H1 (cell line): ENCODE measurements around the gene ADAMTS17. TPM values are rescaled to one million over a fixed set of nuclear protein-coding genes. Genes with fewer than 3 reads are reported as not detected.

Experiments used
- CTCF ChIA-PET: fragments of 300-600 bp; sonication (Branson Sonifier 250); formaldehyde crosslinking; loops from one replicate; lab custom pipeline; 2021; ENCODE audit not compliant: partially characterized antibody; lab: Charles Lee
- POLR2A ChIA-PET: fragments of 300-600 bp; sonication (Branson Sonifier 250); formaldehyde crosslinking; loops from one replicate; lab custom pipeline; 2021; ENCODE audit warnings: inconsistent platforms; ENCODE audit not compliant: partially characterized antibody; lab: Charles Lee
- DNase-seq, 2 experiments: peaks; one replicate each; pipeline versions ENCODE4 v3.0.0 to v3.0.0-alpha.2; 2010 to 2022; ENCODE audit warnings: low spot score in 2 of 2, low read depth in 1 of 2, mixed read lengths in 1 of 2
- FAIRE-seq: peaks from 2 replicates; lab custom pipeline; 2011; peaks lifted over from hg19 to GRCh38; lab: Jason Lieb, UNC
- H2AFZ ChIP-seq: 2 replicates; pipeline ENCODE4 v1.8.1; 2012; ENCODE audit warnings: low read length, inconsistent platforms
- H2AK5ac ChIP-seq: 2 replicates; pipeline ENCODE4 v1.6.1; 2013; ENCODE audit warnings: low read depth, low read length
- H2BK120ac ChIP-seq: replicated peaks from 2 replicates; pipeline ENCODE3; 2013; ENCODE audit warnings: low read depth, low read length, inconsistent platforms
- H2BK12ac ChIP-seq: 2 replicates; pipeline ENCODE4 v1.6.1; 2013; ENCODE audit warnings: low read depth, low read length
- H2BK15ac ChIP-seq: 2 replicates; pipeline ENCODE4 v1.6.1; 2013; ENCODE audit warnings: low read length
- H2BK20ac ChIP-seq: 2 replicates; pipeline ENCODE4 v1.6.1; 2013; ENCODE audit warnings: low read length
- H2BK5ac ChIP-seq: 2 replicates; pipeline ENCODE4 v1.6.1; 2013; ENCODE audit warnings: low read depth, low read length
- H3K14ac ChIP-seq: 2 replicates; pipeline ENCODE4 v1.6.1; 2013; ENCODE audit warnings: inconsistent platforms; ENCODE audit not compliant: insufficient read length
- H3K18ac ChIP-seq: 2 replicates; pipeline ENCODE4 v1.6.1; 2013; ENCODE audit warnings: low read length; ENCODE audit errors: extremely low read depth
- H3K23ac ChIP-seq: 2 replicates; pipeline ENCODE4 v1.6.1; 2013; ENCODE audit warnings: inconsistent platforms; ENCODE audit not compliant: insufficient read length
- H3K23me2 ChIP-seq: 2 replicates; pipeline ENCODE4 v1.6.1; 2013; ENCODE audit warnings: low read depth, low read length
- H3K27ac ChIP-seq: 2 replicates; pipeline ENCODE4 v1.6.1; 2011; ENCODE audit warnings: low read depth, low read length, inconsistent platforms
- H3K27me3 ChIP-seq, 4 experiments: replicated peaks in 1 of 4; 1 replicate in 1 of 4; 2 replicates in 3 of 4; pipeline versions ENCODE4 v1.6.1 to v1.8.1; 2011 to 2013; ENCODE audit warnings: low read length in 3 of 4, mild to moderate bottlenecking in 3 of 4, inconsistent platforms in 2 of 4, mixed read lengths in 2 of 4, moderate library complexity in 1 of 4; ENCODE audit not compliant: control insufficient read depth in 3 of 4, insufficient read depth in 3 of 4; ENCODE audit errors: extremely low read depth in 1 of 4
- H3K36me3 ChIP-seq, 4 experiments: 2 replicates each; pipeline versions ENCODE4 v1.6.1 to v1.8.1; 2011 to 2013; ENCODE audit warnings: mild to moderate bottlenecking in 4 of 4, low read length in 3 of 4, moderate library complexity in 2 of 4, control low read depth in 1 of 4, inconsistent platforms in 1 of 4; ENCODE audit not compliant: insufficient read depth in 4 of 4, control insufficient read depth in 2 of 4
- H3K4ac ChIP-seq: replicated peaks from 2 replicates; pipeline ENCODE3; 2013; ENCODE audit warnings: low read length, low read depth, mixed read lengths, inconsistent platforms; ENCODE audit not compliant: insufficient read length
- H3K4me1 ChIP-seq, 4 experiments: replicated peaks in 1 of 4; 1 replicate in 1 of 4; 2 replicates in 3 of 4; pipeline versions ENCODE4 v1.6.1 to v1.8.1; 2011 to 2013; ENCODE audit warnings: low read length in 3 of 4, inconsistent platforms in 2 of 4, mixed read lengths in 1 of 4; ENCODE audit not compliant: insufficient read depth in 4 of 4, control insufficient read depth in 3 of 4
- H3K4me2 ChIP-seq, 2 experiments: 2 replicates each; pipeline versions ENCODE4 v1.6.1 to v1.8.1; 2011 to 2013; ENCODE audit warnings: low read depth in 2 of 2, low read length in 2 of 2, control low read depth in 1 of 2, inconsistent platforms in 1 of 2, mild to moderate bottlenecking in 1 of 2; ENCODE audit not compliant: insufficient read depth in 1 of 2
- H3K4me3 ChIP-seq, 4 experiments: fragments of 200-600, 300-600 bp in 1 of 4; sonication (generic), shearing (Covaris generic), sonication (Bioruptor Twin) in 1 of 4; 2 replicates each; pipeline versions ENCODE4 v1.5.1 to v1.8.1; 2011 to 2016; ENCODE audit warnings: low read length in 4 of 4, low read depth in 3 of 4, control low read depth in 2 of 4, inconsistent platforms in 2 of 4, mild to moderate bottlenecking in 2 of 4, mixed read lengths in 1 of 4, moderate library complexity in 1 of 4; ENCODE audit not compliant: insufficient read depth in 2 of 4; ENCODE audit errors: extremely low read depth in 1 of 4
- H3K56ac ChIP-seq: replicated peaks from 2 replicates; pipeline ENCODE3; 2013; ENCODE audit warnings: low read depth, mild to moderate bottlenecking, mixed read lengths, low read length, inconsistent platforms; ENCODE audit not compliant: insufficient read length
- H3K79me1 ChIP-seq: 2 replicates; pipeline ENCODE4 v1.6.1; 2013; ENCODE audit warnings: low read depth, low read length, control low read depth
- H3K79me2 ChIP-seq, 2 experiments: 2 replicates each; pipeline versions ENCODE4 v1.6.1 to v1.8.1; 2012 to 2013; ENCODE audit warnings: low read length in 2 of 2, mild to moderate bottlenecking in 2 of 2, inconsistent platforms in 1 of 2; ENCODE audit not compliant: insufficient read depth in 2 of 2, control insufficient read depth in 1 of 2
- H3K9ac ChIP-seq, 4 experiments: replicated peaks in 1 of 4; 1 replicate in 1 of 4; 2 replicates in 3 of 4; pipeline versions ENCODE4 v1.6.1 to v1.8.1; 2011 to 2013; ENCODE audit warnings: low read depth in 3 of 4, low read length in 3 of 4, control low read depth in 2 of 4, mild to moderate bottlenecking in 2 of 4, moderate library complexity in 2 of 4, inconsistent platforms in 1 of 4; ENCODE audit errors: extremely low read depth in 1 of 4
- H3K9me3 ChIP-seq, 2 experiments: 2 replicates each; pipeline versions ENCODE4 v1.6.1 to v1.8.1; 2012 to 2013; ENCODE audit warnings: mild to moderate bottlenecking in 2 of 2, moderate library complexity in 2 of 2, control low read depth in 1 of 2, inconsistent platforms in 1 of 2, low read depth in 1 of 2, low read length in 1 of 2, mixed read lengths in 1 of 2; ENCODE audit not compliant: insufficient read depth in 2 of 2
- H4K20me1 ChIP-seq, 2 experiments: replicated peaks in 1 of 2; 2 replicates each; pipeline versions ENCODE3 to v1.8.1; 2011 to 2013; ENCODE audit warnings: inconsistent platforms in 2 of 2, low read length in 2 of 2, mild to moderate bottlenecking in 1 of 2; ENCODE audit not compliant: insufficient read depth in 2 of 2, control insufficient read depth in 1 of 2
- H4K5ac ChIP-seq: 2 replicates; pipeline ENCODE4 v1.6.1; 2013; ENCODE audit warnings: low read length, low read depth, mixed read lengths, inconsistent platforms; ENCODE audit not compliant: insufficient read length
- H4K8ac ChIP-seq: 2 replicates; pipeline ENCODE4 v1.8.0; 2013; ENCODE audit warnings: mild to moderate bottlenecking, moderate library complexity, low read length, inconsistent platforms; ENCODE audit not compliant: insufficient read depth; ENCODE audit errors: extremely low read depth
- H4K91ac ChIP-seq: replicated peaks from 2 replicates; pipeline ENCODE3; 2013; ENCODE audit warnings: low read length, mixed read lengths, inconsistent platforms; ENCODE audit not compliant: insufficient read length
- BACH1 ChIP-seq: IDR thresholded peaks from 2 replicates; pipeline ENCODE4 v1.6.1; 2012; ENCODE audit warnings: low read length, improper control_type of control experiment
- CHD2 ChIP-seq: IDR thresholded peaks from 2 replicates; pipeline ENCODE4 v1.6.1; 2012; ENCODE audit warnings: low read length, improper control_type of control experiment
- KDM1A ChIP-seq: fragments of 200-600, 300-600 bp; sonication (generic); IDR thresholded peaks from 2 replicates; pipeline ENCODE4 v1.7.1; 2016; ENCODE audit warnings: mild to moderate bottlenecking, low read length, borderline replicate concordance
- KDM4A ChIP-seq: IDR thresholded peaks from one replicate; pipeline ENCODE4 v1.7.1; 2012; ENCODE audit warnings: low read depth, mild to moderate bottlenecking, moderate library complexity, low read length, inconsistent platforms; ENCODE audit not compliant: severe bottlenecking
- NANOG ChIP-seq: IDR thresholded peaks from 2 replicates; pipeline ENCODE4 v1.6.1; 2011; ENCODE audit warnings: low read length, low read depth, mild to moderate bottlenecking, inconsistent platforms; ENCODE audit not compliant: insufficient read depth, poor library complexity, severe bottlenecking
- POLR2A ChIP-seq, 2 experiments: IDR thresholded peaks; 1 replicate in 1 of 2; 2 replicates in 1 of 2; pipeline ENCODE4 v1.6.1; 2011; ENCODE audit warnings: low read depth in 2 of 2, low read length in 2 of 2, mild to moderate bottlenecking in 2 of 2; ENCODE audit errors: control extremely low read depth in 1 of 2
- SP4 ChIP-seq: IDR thresholded peaks from 2 replicates; pipeline ENCODE4 v1.6.1; 2012; ENCODE audit warnings: low read length, inconsistent platforms
- WGBS, 2 experiments: shearing (Covaris generic) in 1 of 2; methylation state at CpG; one replicate each; pipeline versions ENCODE4 v1.1.6 to v1.1.7; 2013 to 2015; ENCODE audit warnings: low lambda C conversion rate in 2 of 2, mixed read lengths in 2 of 2, inconsistent platforms in 1 of 2, low coverage in 1 of 2, missing lambda C conversion rate in 1 of 2; ENCODE audit not compliant: insufficient replicate concordance in 2 of 2, insufficient coverage in 1 of 2, insufficient read length in 1 of 2; ENCODE audit errors: extremely low coverage in 1 of 2, missing lambda C conversion rate in 1 of 2; 5-methylcytosine and 5-hydroxymethylcytosine counted together
- polyA plus RNA-seq, 7 experiments: library from polyadenylated mRNA; depleted of rRNA in 3 of 7; stranded (reverse) in 5 of 7; unstranded in 2 of 7; fragments of >200 nt in 5 of 7; fragments of 200-250 nt in 2 of 7; gene quantifications; 1 replicate in 5 of 7; 2 replicates in 1 of 7; 4 replicates in 1 of 7; pipeline versions ENCODE4 v1.2.1 to v1.2.3, GENCODE V29; 2011 to 2013; ENCODE audit warnings: missing spikeins in 2 of 7, mixed read lengths in 2 of 7
- total RNA-seq: library from RNA; stranded (reverse); fragmentation: NEBNext Ultra II Directional; extraction: Animal tissue kit (Norgen Biotek cat#: 25700); gene quantifications from 2 replicates; pipeline ENCODE4 v1.2.1, GENCODE V29; 2021

The ADAMTS17 gene
- total and polyA plus RNA-seq, 2 of the 8 experiments (the other 6 are each of a cell fraction or from before 2014, with no cell fraction given): 0.51 to 1.7 TPM

DNA sequence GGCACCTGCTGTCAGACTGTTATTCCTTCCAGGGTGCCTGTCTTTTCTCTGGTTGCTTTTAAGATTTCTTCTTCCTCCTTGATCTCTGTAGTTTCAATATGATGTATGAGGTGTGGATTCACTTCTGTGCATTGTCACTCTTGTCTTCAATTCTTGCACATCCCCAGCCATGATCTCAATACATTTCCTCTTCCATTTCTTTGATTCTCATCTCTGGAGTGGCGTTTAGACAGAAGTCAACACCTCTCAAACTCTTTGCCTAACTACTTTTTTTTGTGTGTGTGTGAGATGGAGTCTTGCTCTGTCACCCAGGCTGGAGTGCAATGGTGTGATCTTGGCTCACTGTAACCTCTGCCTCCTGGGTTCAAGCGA lies 384.1 kb downstream of the ADAMTS17 start:
- H4K91ac ChIP-seq: no peak overlapping the region
- H2BK5ac ChIP-seq: no peak overlapping the region
- H2BK120ac ChIP-seq: no peak overlapping the region
- H2BK20ac ChIP-seq: no peak overlapping the region
- ChIA-PET POLR2A (no interaction called here), CTCF (no interaction called here)
- H3K4me3 ChIP-seq: no peak overlapping the region
- H2BK15ac ChIP-seq: no peak overlapping the region
- no peaks in the 10 kb centered on the region for H3K36me3 ChIP-seq
- no peak overlapping the region for H4K5ac ChIP-seq
- no peak overlapping the region for H3K23ac ChIP-seq
- H3K9me3 ChIP-seq: no peaks in the 10 kb centered on the region; a peak in 1 of 4 replicates
- H4K8ac ChIP-seq: no peak overlapping the region
- no peak overlapping the region for H2BK12ac ChIP-seq
- H2AK5ac ChIP-seq: no peak overlapping the region
- WGBS, 2 experiments: 96% methylated on average over 2 of the region's 2 CpGs; no CpG with 5 or more reads in 1 of the 2 experiments
- DNase-seq (no peak), FAIRE-seq (no peak)
- no peak overlapping the region for H3K14ac ChIP-seq
- H3K27me3 ChIP-seq: peaks cover 0 to 2% (median 0%) of the 10 kb centered on the region in 4 experiments; a peak in 1 of 7 replicates
- no peak overlapping the region for H3K4ac ChIP-seq
- no peak overlapping the region for H3K18ac ChIP-seq
- no peak overlapping the region for H3K4me2 ChIP-seq
- TF ChIP-seq NANOG (no peak), BACH1 (no peak), KDM4A (no peak), CHD2 (no peak), SP4 (no peak), KDM1A (no peak), POLR2A (IDR thresholded peaks at IDR 0.05; ENCODE audit: control extremely low read depth in 1 of 2, low read depth in 2 of 2, low read length in 2 of 2) (no peak)
- no peaks in the 10 kb centered on the region for H3K79me2 ChIP-seq
- no peak overlapping the region for H3K27ac ChIP-seq
- H4K20me1 ChIP-seq: no peaks in the 10 kb centered on the region
- H3K9ac ChIP-seq: no peak overlapping the region
- no peaks in the 10 kb centered on the region for H3K23me2 ChIP-seq
- H3K56ac ChIP-seq: no peak overlapping the region
- H3K79me1 ChIP-seq: no peaks in the 10 kb centered on the region
- peaks cover 0 to 3% (median 1%) of the 10 kb centered on the region in 4 experiments; a peak in 2 of 7 replicates for H3K4me1 ChIP-seq
- no peak overlapping the region for H2AFZ ChIP-seq
